ENCODE data around the gene CPNE9.

Gene CPNE9

GRCh38 chr3:9686050-9686550 lies 17.5 kb upstream of the CPNE9 start:
- H3F3A ChIP-seq (ENCODE audit: insufficient read depth, low read length), result no peaks in the 10 kb centered on the region
- peaks cover 83% of the 10 kb centered on the region for H3K36me3 ChIP-seq (ENCODE audit: insufficient read depth, low read length)
- H2AFZ ChIP-seq (ENCODE audit: low read length), result no peak overlapping the region
- H3K9me3 ChIP-seq (ENCODE audit: low read length), result no peaks in the 10 kb centered on the region
- no peak overlapping the region for H3K4me3 ChIP-seq (ENCODE audit: low read depth, low read length, poor library complexity, severe bottlenecking)
- H3K27me3 ChIP-seq (ENCODE audit: insufficient read depth, low read length), result no peaks in the 10 kb centered on the region
- no peak overlapping the region for H3K27ac ChIP-seq (ENCODE audit: low read depth, low read length, poor library complexity, severe bottlenecking)
- no peaks in the 10 kb centered on the region for H3K79me2 ChIP-seq (ENCODE audit: insufficient read depth, low read length)
- H3K4me2 ChIP-seq (ENCODE audit: low read length), result no peak overlapping the region
- peaks cover 8% of the 10 kb centered on the region for H3K4me1 ChIP-seq (ENCODE audit: insufficient read depth, low read length, severe bottlenecking)
- H4K20me1 ChIP-seq (ENCODE audit: insufficient read depth, low read length), result no peaks in the 10 kb centered on the region
- no peaks in the 10 kb centered on the region for H3K9me2 ChIP-seq (ENCODE audit: low read depth, low read length)
- H3K9ac ChIP-seq (ENCODE audit: low read length), result no peak overlapping the region
- TF ChIP-seq, protein P1, sequence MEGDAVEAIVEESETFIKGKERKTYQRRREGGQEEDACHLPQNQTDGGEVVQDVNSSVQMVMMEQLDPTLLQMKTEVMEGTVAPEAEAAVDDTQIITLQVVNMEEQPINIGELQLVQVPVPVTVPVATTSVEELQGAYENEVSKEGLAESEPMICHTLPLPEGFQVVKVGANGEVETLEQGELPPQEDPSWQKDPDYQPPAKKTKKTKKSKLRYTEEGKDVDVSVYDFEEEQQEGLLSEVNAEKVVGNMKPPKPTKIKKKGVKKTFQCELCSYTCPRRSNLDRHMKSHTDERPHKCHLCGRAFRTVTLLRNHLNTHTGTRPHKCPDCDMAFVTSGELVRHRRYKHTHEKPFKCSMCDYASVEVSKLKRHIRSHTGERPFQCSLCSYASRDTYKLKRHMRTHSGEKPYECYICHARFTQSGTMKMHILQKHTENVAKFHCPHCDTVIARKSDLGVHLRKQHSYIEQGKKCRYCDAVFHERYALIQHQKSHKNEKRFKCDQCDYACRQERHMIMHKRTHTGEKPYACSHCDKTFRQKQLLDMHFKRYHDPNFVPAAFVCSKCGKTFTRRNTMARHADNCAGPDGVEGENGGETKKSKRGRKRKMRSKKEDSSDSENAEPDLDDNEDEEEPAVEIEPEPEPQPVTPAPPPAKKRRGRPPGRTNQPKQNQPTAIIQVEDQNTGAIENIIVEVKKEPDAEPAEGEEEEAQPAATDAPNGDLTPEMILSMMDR (IDR thresholded peaks at IDR 0.05; ENCODE audit: low read length), result no peak
- TF ChIP-seq EZH2 (IDR thresholded peaks at IDR 0.05; ENCODE audit: borderline replicate concordance, low read length), result no peak

DNA sequence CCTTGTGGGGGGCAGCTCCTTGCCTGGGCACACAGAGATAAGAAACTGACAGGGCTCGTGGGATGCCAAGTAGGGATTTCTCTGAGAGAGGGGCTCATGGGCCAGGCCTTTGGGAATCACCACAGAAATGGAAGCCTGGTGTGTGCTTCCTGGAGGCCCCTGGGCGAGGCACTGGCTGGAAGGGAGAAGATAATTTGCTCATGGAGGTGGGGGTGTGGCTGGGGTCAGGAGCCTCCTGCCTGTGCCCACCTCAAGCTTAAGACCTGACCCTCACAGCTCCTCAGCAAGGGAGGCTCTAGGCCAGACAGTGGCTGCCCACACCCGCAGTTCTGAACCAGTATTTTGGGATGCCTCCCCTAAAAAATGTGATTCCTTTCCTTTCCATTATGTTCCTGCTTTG lies 16.9 kb upstream of the CPNE9 start:
- H2AFZ ChIP-seq (ENCODE audit: low read length), result no peak overlapping the region
- H3K9me2 ChIP-seq (ENCODE audit: low read depth, low read length), result no peaks in the 10 kb centered on the region
- no peaks in the 10 kb centered on the region for H3F3A ChIP-seq (ENCODE audit: insufficient read depth, low read length)
- no peak overlapping the region for H3K4me3 ChIP-seq (ENCODE audit: low read depth, low read length, poor library complexity, severe bottlenecking)
- H3K9me3 ChIP-seq (ENCODE audit: low read length), result no peaks in the 10 kb centered on the region
- no peak overlapping the region for H3K9ac ChIP-seq (ENCODE audit: low read length)
- H3K27me3 ChIP-seq (ENCODE audit: insufficient read depth, low read length), result no peaks in the 10 kb centered on the region
- H3K4me1 ChIP-seq (ENCODE audit: insufficient read depth, low read length, severe bottlenecking), result peaks cover 10% of the 10 kb centered on the region
- H3K27ac ChIP-seq (ENCODE audit: low read depth, low read length, poor library complexity, severe bottlenecking), result no peak overlapping the region
- H4K20me1 ChIP-seq (ENCODE audit: insufficient read depth, low read length), result no peaks in the 10 kb centered on the region
- TF ChIP-seq, protein P1 (IDR thresholded peaks at IDR 0.05; ENCODE audit: low read length), result no peak
- no peak for TF ChIP-seq EZH2 (IDR thresholded peaks at IDR 0.05; ENCODE audit: borderline replicate concordance, low read length)
- H3K4me2 ChIP-seq (ENCODE audit: low read length), result no peak overlapping the region
- H3K36me3 ChIP-seq (ENCODE audit: insufficient read depth, low read length), result peaks cover 83% of the 10 kb centered on the region
- no peaks in the 10 kb centered on the region for H3K79me2 ChIP-seq (ENCODE audit: insufficient read depth, low read length)

DNA sequence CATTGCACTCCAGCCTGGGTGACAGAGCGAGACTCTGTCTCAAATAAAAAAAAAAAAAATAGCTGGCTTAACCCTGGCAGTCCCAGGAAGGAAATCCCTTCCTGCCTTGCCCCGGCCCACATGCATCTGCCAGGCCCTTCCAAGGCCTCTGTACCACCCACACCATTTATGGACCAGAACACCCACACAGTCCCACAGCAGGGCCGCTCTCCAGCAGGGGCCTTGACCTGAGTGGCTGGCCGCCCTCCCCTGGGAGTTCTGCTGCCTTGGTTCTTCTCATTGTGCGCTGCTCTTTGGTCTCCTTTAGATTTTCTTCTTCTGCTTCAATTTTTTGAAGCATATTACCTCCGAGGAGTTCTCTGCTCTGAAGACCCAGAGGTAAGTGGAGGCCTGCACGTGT lies 16.1 kb upstream of the CPNE9 start:
- Histone ChIP-seq H3K4me1 (ENCODE audit: insufficient read depth, low read length, severe bottlenecking) (peaks cover 10% of the 10 kb centered on the region), H3K27me3 (ENCODE audit: insufficient read depth, low read length) (no peaks in the 10 kb centered on the region), H3K27ac (ENCODE audit: low read depth, low read length, poor library complexity, severe bottlenecking) (no peak overlapping the region), H3K79me2 (ENCODE audit: insufficient read depth, low read length) (no peaks in the 10 kb centered on the region), H3K4me2 (ENCODE audit: low read length) (no peak overlapping the region), H4K20me1 (ENCODE audit: insufficient read depth, low read length) (no peaks in the 10 kb centered on the region), H3K9me3 (ENCODE audit: low read length) (no peaks in the 10 kb centered on the region), H2AFZ (ENCODE audit: low read length) (no peak overlapping the region), H3K9ac (ENCODE audit: low read length) (no peak overlapping the region), H3K4me3 (ENCODE audit: low read depth, low read length, poor library complexity, severe bottlenecking) (no peak overlapping the region), H3F3A (ENCODE audit: insufficient read depth, low read length) (no peaks in the 10 kb centered on the region), H3K9me2 (ENCODE audit: low read depth, low read length) (no peaks in the 10 kb centered on the region), H3K36me3 (ENCODE audit: insufficient read depth, low read length) (peaks cover 91% of the 10 kb centered on the region)
- TF ChIP-seq, protein P1 (IDR thresholded peaks at IDR 0.05; ENCODE audit: low read length), result no peak
- no peak for TF ChIP-seq EZH2 (IDR thresholded peaks at IDR 0.05; ENCODE audit: borderline replicate concordance, low read length)
